GM21528 (cell line): ENCODE measurements around the gene COLQ.

Experiments
- ATAC-seq: cut with Tn5 transposase; IDR thresholded peaks from one replicate; pipeline ENCODE4 v1.9.1; 2021; ENCODE audit warnings: mild to moderate bottlenecking, moderate library complexity; ENCODE audit not compliant: unreplicated experiment, low FRiP score

COLQ gene

DNA sequence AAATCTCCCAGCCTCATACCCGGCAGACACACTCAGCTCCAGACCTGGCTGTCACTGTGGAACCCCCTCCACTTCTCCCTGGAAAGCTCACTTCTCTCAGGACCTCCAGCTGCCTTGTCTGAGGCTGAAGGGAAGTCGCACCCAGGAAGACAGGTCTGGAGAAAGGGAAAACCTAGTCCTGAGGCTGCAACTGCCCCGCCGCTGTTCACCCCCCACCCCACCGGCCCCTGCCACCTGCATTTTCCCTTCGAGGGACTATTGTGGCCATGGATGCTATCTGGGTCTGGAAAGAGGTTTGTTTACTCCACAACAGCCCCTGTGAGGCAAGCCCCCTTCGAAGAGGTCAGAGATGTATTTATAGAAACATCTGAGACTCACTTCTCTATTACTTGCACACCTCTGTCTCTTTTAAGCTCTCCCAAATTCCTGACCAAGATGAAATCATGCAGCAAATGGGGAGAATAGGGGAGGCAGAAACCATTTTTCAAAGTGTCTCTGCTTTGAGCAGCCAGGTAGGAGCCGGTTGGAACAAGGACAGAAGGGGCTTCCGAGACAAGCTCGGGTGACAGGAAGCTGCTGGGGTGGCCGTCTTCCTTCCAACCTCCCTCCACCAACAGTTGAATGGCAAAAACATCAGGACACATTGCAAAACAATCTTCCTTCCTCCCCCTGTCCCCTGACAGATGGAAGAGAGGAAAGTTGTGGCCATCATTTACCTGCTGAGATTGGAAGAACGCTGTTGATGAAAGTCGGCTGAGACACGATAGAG lies 518 bp downstream of the COLQ start:
- no peak for ATAC-seq

DNA sequence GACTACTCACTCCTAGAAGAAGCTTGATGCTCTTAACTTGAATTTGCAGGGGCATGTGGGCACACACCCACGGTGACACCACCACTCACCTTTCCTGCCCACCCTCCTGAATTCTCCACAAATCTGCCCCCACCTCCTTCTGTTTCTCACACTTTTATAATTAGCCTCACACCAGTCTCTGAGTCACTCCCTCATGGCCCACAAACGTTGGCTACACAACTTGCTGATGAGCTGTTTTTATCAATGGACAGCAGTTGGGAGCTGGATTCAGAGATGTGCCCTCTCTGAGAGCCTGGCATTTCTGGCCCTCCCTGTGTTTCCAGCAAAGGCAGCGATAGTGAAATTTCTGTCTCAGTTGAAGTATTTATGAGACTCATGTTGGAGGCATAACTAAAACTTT lies 1.3 kb downstream of the COLQ start:
- ATAC-seq, result no peak

GRCh38 chr3:15519096-15519495 lies 2.4 kb downstream of the COLQ start:
- ATAC-seq, result no peak

- ATAC-seq, result no peak
Measured at GRCh38 chr3:15514663-15515340, 6.7 kb downstream of the COLQ start.

GRCh38 chr3:15513810-15514662 lies 7.5 kb downstream of the COLQ start:
- ATAC-seq, result no peak

DNA sequence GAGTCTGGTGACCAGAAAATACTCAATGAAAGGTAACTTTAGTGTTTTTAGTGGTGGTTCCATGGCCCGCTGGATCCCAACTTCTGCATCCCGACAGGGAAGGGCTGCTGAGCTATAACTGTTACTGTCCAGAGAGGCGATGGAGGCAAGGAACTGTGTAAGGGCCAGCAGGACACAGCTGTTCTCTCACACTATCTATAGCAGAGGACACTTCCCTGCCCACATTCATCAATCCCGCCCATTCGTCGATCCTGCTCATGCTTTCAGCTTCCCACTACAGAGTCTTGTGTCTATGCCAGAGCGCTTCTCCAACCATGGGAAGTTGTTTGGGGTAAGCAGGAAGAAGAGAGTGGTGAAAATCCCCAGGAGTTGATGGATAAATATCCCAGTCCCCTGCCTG lies 8.4 kb downstream of the COLQ start:
- ATAC-seq, result no peak

DNA sequence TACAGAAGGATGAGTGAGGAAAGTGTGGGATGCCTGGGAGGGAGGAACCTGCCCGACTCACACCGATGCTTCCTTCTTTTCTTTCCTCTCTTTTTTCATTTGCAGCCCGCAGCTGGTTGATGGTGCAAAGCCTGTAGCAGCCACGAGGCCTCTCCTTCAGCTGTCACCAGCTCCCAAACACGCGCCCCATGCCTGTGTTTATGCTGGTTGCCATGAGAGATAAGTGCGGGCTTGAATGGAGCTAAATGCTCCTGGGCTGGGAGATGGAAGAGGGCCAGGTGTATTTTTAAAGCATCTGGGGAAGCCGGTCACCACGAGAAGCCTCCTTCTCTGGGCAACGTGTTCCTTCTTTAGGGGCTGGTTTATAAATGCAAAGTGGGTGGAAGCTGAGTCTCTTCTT lies 9.3 kb downstream of the COLQ start:
- ATAC-seq, result no peak

- ATAC-seq, result no peak
Measured at GRCh38 chr3:15511156-15511555, 10.3 kb downstream of the COLQ start.

DNA sequence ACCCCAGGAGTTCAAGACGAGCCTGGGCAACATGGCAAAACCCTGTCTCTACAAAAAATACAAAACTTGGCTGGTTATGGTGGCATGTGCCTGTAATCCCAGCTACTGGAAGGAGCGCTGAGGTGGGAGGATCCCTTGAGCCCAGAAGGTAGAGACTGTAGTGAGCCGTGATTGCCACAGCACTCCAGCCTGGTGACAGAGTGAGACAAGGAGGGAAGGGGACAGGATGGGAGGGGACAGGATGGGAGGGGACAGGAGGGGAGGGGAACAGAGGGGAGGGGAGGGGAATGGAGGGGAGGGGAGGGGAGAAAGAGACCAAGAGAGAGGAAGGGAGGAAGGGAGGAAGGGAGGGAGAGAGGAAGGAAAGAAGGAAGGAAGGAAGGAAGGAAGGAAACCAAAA lies 11.0 kb downstream of the COLQ start:
- ATAC-seq, result no peak

- no peak for ATAC-seq
Measured at GRCh38 chr3:15506571-15506970, 14.9 kb downstream of the COLQ start.

- no peak for ATAC-seq
Measured at GRCh38 chr3:15505479-15506165, 15.9 kb downstream of the COLQ start.

DNA sequence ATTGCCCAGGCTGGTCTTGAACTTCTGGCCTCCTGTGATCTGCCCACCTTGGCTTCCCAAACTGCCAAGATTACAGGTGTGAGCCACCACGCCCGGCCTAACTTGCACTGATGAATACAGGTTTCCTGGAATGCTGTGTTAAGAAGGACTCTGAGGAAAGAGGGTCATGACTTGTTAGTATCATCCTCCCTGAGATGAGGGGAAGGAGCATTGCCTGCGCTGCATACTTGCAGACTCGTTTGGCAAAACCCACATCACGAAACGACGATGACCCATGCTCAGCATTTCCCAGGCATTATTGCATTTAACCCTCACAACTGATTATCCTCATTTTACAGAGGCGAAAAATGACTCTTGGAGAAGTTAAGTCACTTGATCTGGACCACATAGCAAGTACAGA lies 18.9 kb downstream of the COLQ start:
- ATAC-seq, result no peak

DNA sequence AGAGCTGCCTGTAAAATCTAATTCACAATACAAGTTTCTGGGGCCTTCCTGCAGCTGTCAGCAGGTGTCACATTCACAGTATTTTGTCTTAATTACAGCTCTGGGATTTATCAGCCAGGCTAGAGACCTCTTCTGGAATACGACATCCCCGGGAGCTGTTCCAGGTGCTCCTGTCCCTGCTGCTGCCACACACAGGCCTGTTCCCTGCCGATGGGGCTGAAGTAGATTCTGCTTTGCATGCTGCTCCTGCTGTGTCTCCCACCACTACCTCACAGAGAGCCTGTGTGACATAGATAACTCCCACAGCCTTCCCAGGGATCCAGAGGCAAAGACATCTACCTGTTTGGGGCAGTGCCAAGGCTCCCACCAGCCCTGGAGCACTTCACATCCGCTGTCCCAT lies 20.4 kb downstream of the COLQ start:
- no peak for ATAC-seq

- no peak for ATAC-seq
Measured at GRCh38 chr3:15500107-15500724, 21.3 kb downstream of the COLQ start.

DNA sequence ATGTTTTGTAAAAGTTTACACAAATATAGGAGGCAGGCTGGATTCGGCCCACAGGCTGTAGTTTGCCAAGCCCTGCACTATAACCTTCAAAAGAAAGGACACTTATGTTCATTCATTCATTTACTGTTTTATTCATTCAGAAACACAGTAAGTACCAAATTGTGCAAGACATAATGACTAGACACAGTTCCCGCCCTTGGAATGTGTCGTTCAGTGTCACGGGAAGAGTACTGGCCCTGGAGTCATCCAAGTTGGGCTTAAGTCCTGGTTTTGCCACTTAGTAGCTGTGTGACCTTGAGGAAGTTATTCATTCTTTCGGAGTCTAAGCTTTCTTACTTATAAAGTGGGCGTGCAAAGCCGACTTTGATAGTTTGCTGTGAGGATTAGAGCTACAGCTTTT lies 22.0 kb downstream of the COLQ start:
- no peak for ATAC-seq

DNA sequence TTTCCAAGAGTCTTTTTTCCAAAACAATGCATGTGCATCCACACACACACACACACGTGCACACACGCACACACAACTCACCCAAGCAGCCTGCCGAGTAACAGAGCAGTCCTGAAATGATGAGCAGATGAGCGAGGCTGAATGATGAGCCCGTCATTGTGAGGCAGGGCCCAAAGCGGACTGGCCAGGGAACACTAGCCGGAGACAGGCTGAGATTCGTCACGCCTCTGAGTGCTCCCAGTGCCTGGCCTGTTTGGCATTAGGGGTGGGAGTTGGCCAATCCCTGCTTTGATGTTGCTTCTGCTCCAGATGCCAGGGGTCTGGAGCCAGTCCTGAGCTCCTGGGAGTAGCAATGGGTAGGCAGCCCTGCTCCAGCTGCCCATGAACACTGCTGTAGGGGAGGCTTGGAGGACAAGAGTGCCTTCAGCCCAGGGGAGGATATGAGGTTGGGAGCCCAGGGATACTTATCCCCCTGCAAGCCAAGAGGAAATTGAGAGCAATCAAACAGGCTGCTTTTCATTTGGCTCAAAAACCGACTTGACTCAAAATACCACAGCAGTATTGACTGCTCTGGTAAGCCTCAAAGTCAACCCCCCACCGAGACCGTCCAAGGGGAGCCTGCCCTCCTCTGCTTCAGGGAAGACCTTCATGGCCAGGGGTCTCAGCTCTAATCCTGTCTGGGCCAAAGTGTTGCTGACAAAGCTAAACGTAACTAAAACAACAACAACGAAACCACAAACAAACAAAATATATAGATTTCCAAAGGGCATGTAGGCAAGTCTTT lies 22.9 kb downstream of the COLQ start:
- no peak for ATAC-seq

- ATAC-seq, result no peak
Measured at GRCh38 chr3:15497964-15498363, 23.5 kb downstream of the COLQ start.

DNA sequence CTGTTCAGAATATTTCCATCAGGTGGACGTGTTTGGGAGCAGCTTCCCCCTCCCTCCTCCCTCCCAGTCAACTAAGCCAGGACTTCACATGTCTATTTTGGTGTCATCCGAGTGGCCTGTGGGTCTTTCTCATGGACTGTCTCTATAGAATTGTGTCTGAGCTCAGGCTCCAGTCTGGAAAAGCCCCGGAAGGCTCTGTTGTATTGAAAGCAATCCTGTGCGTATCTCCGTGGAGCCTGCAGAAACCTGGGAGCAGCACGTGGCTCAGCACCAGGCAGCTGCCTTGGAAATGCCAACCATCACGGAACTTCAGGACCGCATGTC lies 25.2 kb downstream of the COLQ start:
- ATAC-seq, result no peak

DNA sequence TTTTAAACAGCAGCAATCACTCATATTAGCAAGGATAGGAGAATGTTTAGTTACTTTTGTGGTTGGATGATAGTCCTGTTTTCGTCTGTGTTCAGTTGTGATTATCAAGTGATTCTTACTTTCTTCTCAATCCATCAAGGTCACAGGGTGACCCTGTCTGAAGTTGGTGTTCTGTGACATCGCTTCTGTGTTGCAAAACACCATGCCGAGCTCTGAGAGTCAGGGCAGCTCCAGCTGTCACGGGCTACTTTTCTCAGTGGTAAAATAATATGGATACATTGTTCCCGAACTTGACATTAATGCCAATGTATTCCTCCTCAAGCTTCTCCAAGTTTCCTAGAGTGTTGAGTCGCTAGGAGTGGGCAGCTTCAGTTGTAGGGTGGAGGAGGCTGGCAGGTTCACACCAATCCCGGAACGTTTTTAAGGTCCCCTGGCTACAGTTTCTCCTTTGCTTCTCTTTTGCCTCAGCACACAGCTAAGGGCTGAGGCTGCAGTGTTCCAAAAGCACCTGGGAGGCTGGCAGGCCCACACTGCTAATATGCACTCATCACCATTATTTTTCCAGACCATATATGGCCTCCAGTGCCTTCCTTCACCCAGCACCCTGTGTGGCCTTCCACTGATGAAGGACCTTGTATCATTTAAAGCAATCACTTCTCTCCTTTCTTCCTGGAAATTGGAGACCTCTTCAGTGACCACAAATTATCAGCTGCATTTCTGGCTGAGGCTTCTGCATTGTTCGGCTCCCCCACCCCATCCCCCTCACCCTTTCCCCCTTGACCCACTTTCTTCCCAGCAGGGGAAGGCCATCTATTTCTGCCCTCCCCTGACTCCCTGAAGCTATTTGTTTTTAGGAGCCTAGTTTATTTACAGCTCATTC lies 25.8 kb downstream of the COLQ start:
- no peak for ATAC-seq
